Keratinocyte (primary cell): ENCODE results near the gene ZBTB40.

Source experiments
- EZH2 ChIP-seq: IDR thresholded peaks from one replicate; pipeline ENCODE4 v1.6.1; 2012; ENCODE audit warnings: inconsistent platforms, mild to moderate bottlenecking, low read length, moderate library complexity
- TF ChIP-seq, protein P1 (sequence below), 3 experiments: IDR thresholded peaks in 1 of 3; conservative IDR thresholded peaks in 1 of 3; optimal IDR thresholded peaks in 1 of 3; 2 replicates in 2 of 3; 3 replicates in 1 of 3; pipeline versions ENCODE3 to v1.5.1; 2011; ENCODE audit warnings: low read length in 3 of 3, mild to moderate bottlenecking in 3 of 3, moderate library complexity in 2 of 3, control low read depth in 1 of 3, inconsistent platforms in 1 of 3; ENCODE audit not compliant: insufficient read depth in 2 of 3; ENCODE audit errors: extremely low read depth in 1 of 3

DNA sequence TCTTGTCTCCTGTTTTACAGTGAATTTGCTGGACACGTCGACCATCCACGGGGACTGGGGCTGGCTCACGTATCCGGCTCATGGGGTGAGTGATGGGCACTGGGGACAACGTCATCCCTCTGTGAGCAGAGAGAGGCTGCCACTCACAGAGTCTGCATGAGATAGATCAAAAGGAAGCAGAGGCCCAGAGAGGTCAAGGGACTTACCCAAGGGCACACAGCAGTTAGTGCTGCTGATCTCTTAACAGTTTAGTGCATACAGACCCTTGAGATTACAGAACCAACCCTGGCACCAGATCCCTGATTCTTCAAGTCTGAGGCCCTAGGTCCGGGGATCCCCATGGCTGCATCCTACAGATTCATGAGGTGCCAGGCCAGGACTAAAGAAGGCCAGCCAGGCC lies 117.6 kb downstream of the ZBTB40 start:
- TF ChIP-seq, protein P1, sequence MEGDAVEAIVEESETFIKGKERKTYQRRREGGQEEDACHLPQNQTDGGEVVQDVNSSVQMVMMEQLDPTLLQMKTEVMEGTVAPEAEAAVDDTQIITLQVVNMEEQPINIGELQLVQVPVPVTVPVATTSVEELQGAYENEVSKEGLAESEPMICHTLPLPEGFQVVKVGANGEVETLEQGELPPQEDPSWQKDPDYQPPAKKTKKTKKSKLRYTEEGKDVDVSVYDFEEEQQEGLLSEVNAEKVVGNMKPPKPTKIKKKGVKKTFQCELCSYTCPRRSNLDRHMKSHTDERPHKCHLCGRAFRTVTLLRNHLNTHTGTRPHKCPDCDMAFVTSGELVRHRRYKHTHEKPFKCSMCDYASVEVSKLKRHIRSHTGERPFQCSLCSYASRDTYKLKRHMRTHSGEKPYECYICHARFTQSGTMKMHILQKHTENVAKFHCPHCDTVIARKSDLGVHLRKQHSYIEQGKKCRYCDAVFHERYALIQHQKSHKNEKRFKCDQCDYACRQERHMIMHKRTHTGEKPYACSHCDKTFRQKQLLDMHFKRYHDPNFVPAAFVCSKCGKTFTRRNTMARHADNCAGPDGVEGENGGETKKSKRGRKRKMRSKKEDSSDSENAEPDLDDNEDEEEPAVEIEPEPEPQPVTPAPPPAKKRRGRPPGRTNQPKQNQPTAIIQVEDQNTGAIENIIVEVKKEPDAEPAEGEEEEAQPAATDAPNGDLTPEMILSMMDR (optimal IDR thresholded peaks at IDR 0.05 in 1 of 3, IDR thresholded peaks at IDR 0.05 in 1 of 3, conservative IDR thresholded peaks at IDR 0.05 in 1 of 3; ENCODE audit: extremely low read depth in 1 of 3, insufficient read depth in 2 of 3, low read length in 3 of 3) = no peak
- no peak for TF ChIP-seq EZH2
